Measurements from ENCODE around the gene ZMYM3.

Gene ZMYM3

DNA sequence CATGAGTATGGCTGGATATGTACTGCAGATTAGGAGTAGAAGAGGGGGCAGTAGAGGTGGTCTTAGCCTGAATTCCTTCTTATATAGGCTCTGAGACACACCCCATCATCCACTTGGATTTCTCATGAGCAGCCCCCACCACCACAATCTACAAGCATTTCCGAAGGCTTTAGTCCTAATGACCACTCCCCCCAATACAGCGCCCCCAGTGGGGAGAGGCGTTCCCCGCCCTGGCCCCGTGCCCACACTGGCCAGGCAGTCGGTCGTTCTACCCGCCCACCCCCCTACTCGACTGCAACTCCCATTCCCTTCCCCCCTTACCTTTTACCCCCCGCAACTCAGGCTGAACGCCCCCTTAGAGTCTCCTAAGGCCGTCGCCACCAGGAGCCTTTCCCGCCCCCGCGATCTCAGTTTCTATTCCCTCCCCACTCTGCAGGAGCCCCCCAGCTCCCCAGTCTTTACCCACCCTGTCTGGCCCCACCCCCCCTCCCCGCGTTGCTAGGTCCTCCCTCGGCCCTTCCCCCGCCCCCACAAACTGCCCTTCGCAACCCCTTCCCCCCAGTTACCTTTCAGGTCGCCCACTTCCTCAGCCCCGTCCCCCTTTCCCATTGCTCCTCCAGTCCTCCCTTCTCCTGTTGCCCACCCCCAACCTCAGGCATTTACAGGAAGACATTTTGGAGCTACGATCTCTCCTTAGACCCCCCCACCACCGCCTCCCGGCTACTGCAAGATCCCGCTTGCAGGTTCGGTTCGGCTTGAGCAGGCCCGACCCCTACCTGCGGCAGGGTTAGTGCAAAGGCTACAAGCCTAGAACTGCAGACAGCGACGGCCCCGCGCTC is 468 bp downstream of the ZMYM3 start:
- DNase-seq (ENCODE audit: low spot score) = peak; percentile 57

DNA sequence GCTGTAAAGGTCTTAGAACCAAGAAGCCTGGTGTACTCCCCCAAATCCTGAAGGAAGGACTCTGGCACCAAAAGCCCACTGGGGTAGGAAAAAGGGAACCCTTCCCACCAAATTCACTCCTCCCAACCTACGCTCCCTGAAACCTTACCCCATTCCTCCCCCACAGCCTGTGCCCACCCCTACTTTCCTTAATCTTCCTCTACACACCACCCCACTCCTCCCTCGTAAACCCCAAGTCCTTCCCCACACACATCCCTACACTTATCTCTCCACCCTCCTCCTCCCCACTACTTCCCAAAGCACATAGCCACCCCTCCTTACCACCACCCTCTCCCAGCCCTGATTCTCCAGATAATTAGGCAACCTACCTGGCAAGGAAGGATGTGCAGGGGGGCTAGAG is 1.7 kb downstream of the ZMYM3 start:
- no peak for DNase-seq (ENCODE audit: low spot score)

GRCh38 chrX:71251466-71251973 is 2.4 kb downstream of the ZMYM3 start:
- DNase-seq (ENCODE audit: low spot score) = no peak

DNA sequence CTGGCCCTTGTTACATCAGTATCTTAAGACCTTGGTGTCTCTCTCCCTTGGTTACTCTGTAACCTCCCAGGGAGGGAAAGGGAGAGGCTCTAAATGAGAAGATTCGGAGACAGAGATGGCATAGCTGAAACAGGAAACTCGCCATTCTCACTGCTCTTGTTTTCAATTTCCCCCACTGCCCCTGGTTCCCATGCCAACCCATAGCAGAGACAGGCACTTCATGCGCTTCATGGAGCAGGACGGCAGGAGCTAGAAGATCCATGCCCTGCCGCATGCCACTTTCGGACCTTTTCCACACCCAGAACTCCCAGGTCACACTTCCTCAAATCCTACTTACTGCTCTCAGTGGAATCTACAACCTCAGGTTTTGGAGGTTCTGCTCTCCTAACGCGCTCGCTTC is 3.1 kb downstream of the ZMYM3 start:
- no peak for DNase-seq (ENCODE audit: low spot score)

DNA sequence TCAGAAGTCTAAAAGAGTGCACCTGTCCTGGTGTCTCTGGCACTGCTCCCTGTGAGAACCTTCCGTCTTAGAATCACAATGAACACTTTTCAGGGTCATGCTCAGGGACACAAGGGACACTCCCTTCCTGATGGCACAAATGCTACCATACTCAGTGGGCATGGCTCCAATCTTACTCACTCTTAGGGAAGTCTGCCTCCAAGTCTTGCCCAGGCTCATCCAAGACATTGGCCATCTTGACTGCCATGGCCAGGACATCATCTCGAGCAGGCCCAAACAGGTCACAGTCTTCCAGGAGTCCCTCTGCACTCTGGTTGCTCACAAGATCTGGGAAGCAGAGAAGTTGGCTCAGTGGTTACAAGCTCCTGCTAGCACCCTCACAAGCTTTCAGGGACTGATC is 8.8 kb downstream of the ZMYM3 start:
- DNase-seq (ENCODE audit: low spot score) = no peak

DNA sequence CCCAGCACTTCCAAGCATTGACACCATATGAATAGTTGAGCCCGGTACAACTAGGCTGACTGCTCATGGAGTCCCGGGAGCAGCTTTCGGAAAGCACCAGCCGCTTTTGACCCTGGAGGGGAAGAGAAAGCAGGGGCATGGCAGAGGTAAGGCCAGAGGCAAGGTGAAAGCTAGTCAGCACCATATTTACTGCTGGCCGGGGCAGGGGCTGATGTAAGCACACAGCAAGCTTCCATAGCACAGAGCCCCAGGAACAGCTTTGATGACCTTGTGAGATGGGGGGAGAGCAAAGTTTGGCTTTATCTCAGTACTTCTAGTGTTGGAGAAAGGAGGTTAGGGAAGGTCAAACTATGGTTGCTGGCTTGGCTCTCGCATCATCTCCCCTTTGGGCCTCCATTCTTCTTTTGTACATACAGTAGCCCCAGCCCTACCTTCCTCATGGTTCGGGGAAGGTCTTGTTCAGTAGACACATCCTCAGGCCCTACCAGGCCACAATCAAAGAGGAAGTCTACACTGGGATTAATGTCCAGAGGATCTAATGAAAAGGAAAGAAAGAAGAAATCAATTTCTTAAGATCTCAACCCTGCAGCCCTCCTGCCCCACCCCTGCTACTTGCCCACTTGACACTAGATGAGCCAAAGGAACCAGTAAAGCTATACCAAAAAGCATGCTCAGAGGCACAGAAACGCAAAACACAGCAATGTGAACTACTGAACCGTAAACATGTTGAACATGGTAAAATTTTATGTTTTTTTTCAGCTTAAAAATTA is 9.4 kb downstream of the ZMYM3 start:
- DNase-seq (ENCODE audit: low spot score) = no peak

DNA sequence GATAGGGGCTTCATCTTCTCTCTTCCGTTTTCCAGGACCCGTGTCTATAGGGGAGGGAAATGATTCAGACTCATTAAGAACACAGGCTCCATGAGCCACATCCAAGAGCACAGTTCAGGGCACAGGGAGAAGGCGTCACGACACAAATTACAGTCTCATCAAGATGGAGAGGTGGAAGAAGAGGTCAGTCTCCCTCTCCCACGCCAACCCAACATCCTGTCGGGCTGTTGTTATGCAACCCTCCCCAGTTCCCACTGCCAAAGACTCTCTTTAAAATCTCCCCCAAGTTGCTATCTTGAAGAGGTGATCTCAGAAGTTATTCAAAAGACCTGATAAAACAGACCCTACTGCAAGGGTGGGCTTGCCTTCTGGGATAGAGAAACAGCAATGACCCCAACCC is 12.6 kb downstream of the ZMYM3 start:
- no peak for DNase-seq (ENCODE audit: low spot score)

DNA sequence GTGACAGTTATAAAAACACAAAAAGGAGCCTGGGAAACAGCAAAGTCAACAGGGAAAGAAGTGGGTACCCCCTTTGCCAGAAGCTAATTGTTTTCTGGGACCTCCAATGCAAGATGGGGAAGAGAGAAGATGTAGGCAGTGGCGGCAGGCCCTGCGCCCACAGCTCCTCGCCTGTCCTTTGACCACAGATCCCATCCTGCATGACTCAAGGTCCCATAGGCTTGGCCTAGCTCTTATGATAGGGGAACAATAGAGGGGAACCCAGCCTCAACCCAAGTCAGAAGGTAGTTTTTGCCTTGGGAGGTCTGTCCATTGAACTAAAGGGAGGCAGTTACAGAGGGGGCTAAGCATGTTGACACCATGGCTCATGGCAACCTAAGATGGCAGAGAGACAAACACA is 14.2 kb downstream of the ZMYM3 start:
- DNase-seq (ENCODE audit: low spot score) = no peak

DNA sequence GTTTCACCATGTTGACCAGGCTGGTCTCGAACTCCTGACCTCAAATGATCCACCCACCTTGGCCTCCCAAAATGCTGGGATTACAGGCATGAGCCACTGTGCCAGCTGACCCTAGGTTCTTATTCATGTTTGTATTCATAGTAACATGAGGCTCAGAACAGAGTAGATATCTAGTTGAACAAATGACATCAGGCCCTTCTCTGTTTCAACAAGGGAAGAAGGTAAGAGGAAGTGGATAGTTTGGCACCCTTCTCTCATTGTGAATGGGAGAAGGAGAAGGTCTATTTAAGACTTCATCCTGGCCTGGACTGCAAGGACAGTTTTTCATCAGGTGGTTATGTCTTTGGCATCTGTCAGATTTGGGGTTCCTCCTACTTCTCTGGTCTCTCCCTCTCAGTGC is 17.1 kb downstream of the ZMYM3 start:
- no peak for DNase-seq (ENCODE audit: low spot score)

GRCh38 chrX:71235482-71235881 is 18.5 kb downstream of the ZMYM3 start:
- no peak for DNase-seq (ENCODE audit: low spot score)

DNA sequence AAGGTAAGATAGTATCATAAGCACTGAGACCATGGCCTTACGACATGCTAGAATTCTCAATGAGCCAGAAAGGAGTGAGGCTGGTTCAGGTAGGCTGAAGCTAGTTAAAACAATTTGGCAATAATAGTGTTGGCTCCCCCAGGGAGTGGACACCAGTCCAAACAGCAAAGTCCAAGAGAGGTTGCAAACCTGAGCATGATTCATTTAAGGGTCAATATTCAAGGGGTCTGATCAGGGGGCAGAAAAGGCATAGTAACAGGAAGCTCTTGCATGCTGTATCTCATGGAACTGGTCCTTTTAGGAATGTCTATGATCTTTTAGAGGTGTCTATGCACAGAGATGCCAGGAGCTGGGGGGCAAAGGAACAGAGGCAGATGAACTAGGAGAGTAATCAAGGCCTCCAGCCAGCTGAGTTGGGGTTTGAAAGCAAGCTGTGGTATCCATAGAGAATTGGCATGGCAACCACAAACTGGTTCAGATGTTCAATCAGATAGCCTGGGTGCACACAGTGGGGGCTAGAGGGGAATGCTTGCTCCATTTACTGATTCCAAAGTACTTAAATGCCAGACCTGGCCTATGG is 25.8 kb downstream of the ZMYM3 start:
- DNase-seq (ENCODE audit: low spot score) = no peak

GRCh38 chrX:71227370-71228062 is 26.4 kb downstream of the ZMYM3 start:
- DNase-seq (ENCODE audit: low spot score) = no peak

- DNase-seq (ENCODE audit: low spot score) = no peak
Measured at GRCh38 chrX:71225676-71226075, 28.3 kb downstream of the ZMYM3 start.

DNA sequence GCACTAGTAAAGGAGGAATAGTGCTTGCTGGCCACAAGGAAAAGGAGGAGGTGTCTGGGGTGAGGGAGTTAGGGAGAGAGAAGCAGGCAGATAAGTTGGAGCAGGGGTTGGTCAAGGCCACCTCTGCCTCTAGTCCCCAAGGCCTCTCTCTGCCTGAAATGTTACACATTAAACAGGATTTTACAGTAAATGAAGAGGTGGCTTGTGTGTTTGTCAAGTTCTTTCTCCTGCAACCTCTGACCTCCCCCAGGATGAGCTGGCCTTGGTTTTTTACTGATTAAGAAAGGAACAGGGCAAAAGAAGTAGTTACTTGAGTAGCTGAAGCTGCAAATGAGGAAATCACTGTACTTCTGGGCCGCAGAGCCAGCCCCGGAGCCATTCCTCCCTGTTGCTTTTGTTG is 28.9 kb downstream of the ZMYM3 start:
- DNase-seq (ENCODE audit: low spot score) = no peak

DNA sequence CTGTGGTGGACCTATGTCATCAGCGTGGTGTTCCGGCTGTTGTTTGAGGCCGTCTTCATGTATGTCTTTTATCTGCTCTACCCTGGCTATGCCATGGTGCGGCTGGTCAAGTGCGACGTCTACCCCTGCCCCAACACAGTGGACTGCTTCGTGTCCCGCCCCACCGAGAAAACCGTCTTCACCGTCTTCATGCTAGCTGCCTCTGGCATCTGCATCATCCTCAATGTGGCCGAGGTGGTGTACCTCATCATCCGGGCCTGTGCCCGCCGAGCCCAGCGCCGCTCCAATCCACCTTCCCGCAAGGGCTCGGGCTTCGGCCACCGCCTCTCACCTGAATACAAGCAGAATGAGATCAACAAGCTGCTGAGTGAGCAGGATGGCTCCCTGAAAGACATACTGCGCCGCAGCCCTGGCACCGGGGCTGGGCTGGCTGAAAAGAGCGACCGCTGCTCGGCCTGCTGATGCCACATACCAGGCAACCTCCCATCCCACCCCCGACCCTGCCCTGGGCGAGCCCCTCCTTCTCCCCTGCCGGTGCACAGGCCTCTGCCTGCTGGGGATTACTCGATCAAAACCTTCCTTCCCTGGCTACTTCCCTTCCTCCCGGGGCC is 29.7 kb downstream of the ZMYM3 start:
- no peak for DNase-seq (ENCODE audit: low spot score)

GRCh38 chrX:71222929-71223328 is 31.0 kb downstream of the ZMYM3 start, which contains the start of gene GJB1:
Gene GJB1, plus strand, starts transcription at chrX:71223224. Its CDS starts 484 bp downstream, at chrX:71223708.
- no peak for DNase-seq (ENCODE audit: low spot score)

- DNase-seq (ENCODE audit: low spot score) = no peak
Measured at GRCh38 chrX:71221145-71221544, 32.8 kb downstream of the ZMYM3 start.

DNA sequence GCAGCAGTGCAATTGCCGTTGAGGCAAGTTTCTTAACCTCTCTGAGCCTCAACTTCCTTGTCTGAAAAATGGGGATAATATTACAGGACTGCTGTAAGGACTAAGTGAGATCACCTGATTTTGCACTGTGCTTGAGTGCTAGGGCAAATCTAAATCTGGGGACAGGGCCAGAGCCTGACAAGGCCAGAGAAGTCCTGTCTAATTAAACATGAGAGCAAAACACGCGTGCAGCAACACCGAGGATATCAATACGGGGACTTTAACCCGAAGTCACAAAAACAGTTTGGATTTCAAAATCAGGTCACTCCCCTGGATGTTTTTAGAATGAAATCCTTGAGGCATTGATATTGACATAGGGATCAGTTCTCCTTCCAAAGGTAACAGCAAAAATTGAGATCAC is 36.6 kb downstream of the ZMYM3 start:
- DNase-seq (ENCODE audit: low spot score) = no peak

GRCh38 chrX:71216485-71216884 is 37.5 kb downstream of the ZMYM3 start:
- no peak for DNase-seq (ENCODE audit: low spot score)

GRCh38 chrX:71215338-71215912 is 38.5 kb downstream of the ZMYM3 start:
- DNase-seq (ENCODE audit: low spot score) = no peak

DNA sequence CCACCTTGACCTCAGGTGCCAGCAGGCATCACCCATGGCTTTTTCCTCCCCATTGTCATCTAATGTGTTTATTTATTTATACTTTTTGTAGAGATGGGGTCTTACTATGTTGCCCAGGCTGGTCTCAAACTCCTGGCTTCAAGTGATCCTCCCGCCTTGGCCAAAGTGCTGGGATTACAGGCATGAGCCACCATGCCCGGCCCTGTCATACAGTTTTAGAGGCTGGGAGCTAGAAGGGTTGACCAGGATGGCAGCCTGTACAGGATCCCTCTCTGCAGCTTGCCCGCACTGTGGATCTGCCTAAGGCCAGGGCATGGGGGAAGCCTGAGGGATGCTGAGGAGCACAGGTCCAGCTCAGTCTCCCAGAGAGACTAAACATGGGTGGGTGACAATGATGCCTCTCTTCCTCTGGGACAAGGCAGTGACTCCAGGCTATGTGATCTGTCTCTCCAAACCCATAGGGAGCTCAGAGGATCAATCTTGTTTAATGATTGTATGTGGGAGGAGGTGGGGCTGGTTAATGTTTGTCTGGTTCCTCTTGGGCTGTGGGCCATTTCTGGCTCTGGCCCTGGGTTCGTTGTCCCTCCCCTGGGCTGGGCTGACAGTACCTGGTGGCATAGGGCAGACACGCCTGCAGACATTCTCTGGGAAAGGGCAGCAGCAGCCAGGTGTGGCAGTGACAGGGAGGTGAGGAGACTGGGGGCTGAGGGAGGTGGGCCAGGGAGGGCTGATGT is 39.2 kb downstream of the ZMYM3 start:
- DNase-seq (ENCODE audit: low spot score) = no peak
